Measurements from ENCODE around the gene TMEM229B.

The TMEM229B gene

GRCh38 chr14:67429510-67430205, 58.9 kb downstream of the TMEM229B start:
- Mint-ChIP-seq H3K27ac (no peak overlapping the region), H3K9me3 (no peaks in the 10 kb centered on the region), H3K4me1 (no peaks in the 10 kb centered on the region), H3K36me3 (no peaks in the 10 kb centered on the region), H3K27me3 (peaks cover 7% of the 10 kb centered on the region), H3K4me3 (no peak overlapping the region)

DNA sequence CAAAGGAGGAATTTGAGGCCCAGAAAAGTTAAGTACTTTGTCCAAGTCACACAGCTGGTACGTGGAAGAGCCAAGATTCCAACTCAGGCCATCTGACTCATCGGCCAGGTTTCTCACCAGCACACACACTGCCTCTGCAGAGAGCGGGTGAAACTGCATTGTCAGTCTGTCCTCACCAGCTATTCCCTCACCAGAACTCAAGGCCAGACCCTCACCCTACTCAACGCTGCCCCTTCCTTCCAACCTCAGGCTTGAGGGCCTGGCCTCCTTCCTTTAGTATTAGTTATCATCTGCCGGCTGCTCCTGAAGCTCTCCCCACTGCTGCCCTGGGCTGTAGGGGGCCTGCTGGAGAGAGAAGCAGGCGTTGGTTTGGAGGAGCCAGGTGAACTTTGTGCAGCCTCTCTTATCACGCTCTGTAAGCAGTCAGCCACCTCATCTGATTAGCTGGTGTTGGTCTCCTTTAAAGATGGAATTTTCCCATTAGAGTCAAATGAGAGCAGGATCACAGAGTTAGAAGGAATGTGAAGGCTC, 60.0 kb downstream of the TMEM229B start:
- Mint-ChIP-seq H3K27me3 (peaks cover 7% of the 10 kb centered on the region), H3K4me3 (no peak overlapping the region), H3K27ac (no peak overlapping the region), H3K9me3 (no peaks in the 10 kb centered on the region), H3K36me3 (no peaks in the 10 kb centered on the region), H3K4me1 (no peaks in the 10 kb centered on the region)

GRCh38 chr14:67426983-67427606, 61.4 kb downstream of the TMEM229B start:
- Mint-ChIP-seq H3K27ac (no peak overlapping the region), H3K36me3 (no peaks in the 10 kb centered on the region), H3K27me3 (peaks cover 7% of the 10 kb centered on the region), H3K4me1 (no peaks in the 10 kb centered on the region), H3K4me3 (no peak overlapping the region), H3K9me3 (no peaks in the 10 kb centered on the region)

GRCh38 chr14:67426161-67426560, 62.4 kb downstream of the TMEM229B start:
- no peaks in the 10 kb centered on the region for H3K36me3 Mint-ChIP-seq
- H3K27ac Mint-ChIP-seq, result no peak overlapping the region
- no peak overlapping the region for H3K4me3 Mint-ChIP-seq
- H3K9me3 Mint-ChIP-seq, result no peaks in the 10 kb centered on the region
- no peaks in the 10 kb centered on the region for H3K4me1 Mint-ChIP-seq
- peaks cover 7% of the 10 kb centered on the region for H3K27me3 Mint-ChIP-seq

GRCh38 chr14:67425608-67426007, 62.9 kb downstream of the TMEM229B start:
- Mint-ChIP-seq H3K9me3 (no peaks in the 10 kb centered on the region), H3K27me3 (peaks cover 7% of the 10 kb centered on the region)

GRCh38 chr14:67424539-67424938, 64.0 kb downstream of the TMEM229B start:
- Mint-ChIP-seq H3K27me3 (peaks cover 7% of the 10 kb centered on the region), H3K4me3 (no peak overlapping the region), H3K9me3 (no peaks in the 10 kb centered on the region), H3K4me1 (no peaks in the 10 kb centered on the region), H3K36me3 (no peaks in the 10 kb centered on the region), H3K27ac (no peak overlapping the region)

More at GRCh38 chr14:67425608-67426007, 62.9 kb downstream of the TMEM229B start:
- Mint-ChIP-seq H3K4me3 (no peak overlapping the region), H3K36me3 (no peaks in the 10 kb centered on the region), H3K4me1 (no peaks in the 10 kb centered on the region), H3K27ac (no peak overlapping the region)

- H3K27me3 Mint-ChIP-seq, result peaks cover 7% of the 10 kb centered on the region
- H3K27ac Mint-ChIP-seq, result no peak overlapping the region
- H3K4me3 Mint-ChIP-seq, result no peak overlapping the region
- H3K9me3 Mint-ChIP-seq, result no peaks in the 10 kb centered on the region
- H3K4me1 Mint-ChIP-seq, result no peaks in the 10 kb centered on the region
- H3K36me3 Mint-ChIP-seq, result no peaks in the 10 kb centered on the region
Observed at GRCh38 chr14:67423424-67423823, 65.1 kb downstream of the TMEM229B start.

- no peaks in the 10 kb centered on the region for H3K9me3 Mint-ChIP-seq
- no peak overlapping the region for H3K4me3 Mint-ChIP-seq
- H3K27me3 Mint-ChIP-seq, result peaks cover 5% of the 10 kb centered on the region
- H3K36me3 Mint-ChIP-seq, result no peaks in the 10 kb centered on the region
- no peak overlapping the region for H3K27ac Mint-ChIP-seq
- no peaks in the 10 kb centered on the region for H3K4me1 Mint-ChIP-seq
Observed at GRCh38 chr14:67421356-67422224, 66.9 kb downstream of the TMEM229B start.
